Vagina (tissue), 2 donors: ENCODE measurements around the gene TCF25. TPM values are rescaled to one million over a fixed set of nuclear protein-coding genes. Genes with fewer than 3 reads are reported as not detected.

Experiments
- DNase-seq, 2 donors: peaks; one replicate each; pipeline ENCODE4 v3.0.0-alpha.2; 2017; ENCODE audit errors: extremely low spot score in 2 of 2
- H3K27ac ChIP-seq: fragments of 200-600 bp; sonication (generic); one replicate; pipeline ENCODE4 v1.5.1; 2019
- H3K27me3 ChIP-seq: fragments of 200-600 bp; sonication (generic); one replicate; pipeline ENCODE4 v1.5.1; 2019
- H3K36me3 ChIP-seq, 2 donors: fragments of 200-600 bp; sonication (generic); one replicate each; pipeline ENCODE4 v1.5.1; 2017 to 2019
- H3K4me1 ChIP-seq: fragments of 200-600 bp; sonication (generic); one replicate; pipeline ENCODE4 v1.5.1; 2019
- H3K4me3 ChIP-seq, 2 donors: fragments of 200-600 bp; sonication (generic); 1 replicate in 1 of 2; 2 replicates in 1 of 2; pipeline ENCODE4 v1.5.1; 2016 to 2019
- H3K9me3 ChIP-seq: fragments of 200-600 bp; sonication (generic); one replicate; pipeline ENCODE4 v1.5.1; 2019
- POLR2A ChIP-seq, 2 donors: fragments of 450-650 bp; IDR thresholded peaks; one replicate each; pipeline ENCODE4 v1.6.1; 2017; ENCODE audit warnings: antibody characterized with exemption in 2 of 2, mild to moderate bottlenecking in 2 of 2, moderate library complexity in 2 of 2
- POLR2AphosphoS5 ChIP-seq, 2 donors: sonication (generic); formaldehyde crosslinking; IDR thresholded peaks; one replicate each; pipeline ENCODE4 v1.9.0; 2017; ENCODE audit warnings: antibody characterized with exemption in 2 of 2, mild to moderate bottlenecking in 2 of 2, low read depth in 1 of 2; ENCODE audit not compliant: insufficient read depth in 1 of 2
- intact Hi-C: fragments of 100-400 bp; cut with DNase I; formaldehyde crosslinking; loops from one replicate; pipeline ENCODE4 v1.15.1; 2023
- total RNA-seq: library from RNA; depleted of rRNA; stranded (reverse); fragments of >200 nt; gene quantifications from one replicate; pipeline ENCODE4 v1.2.3, GENCODE V29; 2016
- TF ChIP-seq, protein P1 (sequence below), 3 experiments: fragments of 450-650 bp in 2 of 3; fragments of 200-600 bp in 1 of 3; sonication (generic) in 1 of 3; IDR thresholded peaks; one replicate each; pipeline ENCODE4 v1.5.1; 2017 to 2019; ENCODE audit warnings: antibody characterized with exemption in 3 of 3, mild to moderate bottlenecking in 2 of 3, moderate library complexity in 2 of 3

The TCF25 gene
- total RNA-seq, 1 donor from 2014 or later = 132 TPM

DNA sequence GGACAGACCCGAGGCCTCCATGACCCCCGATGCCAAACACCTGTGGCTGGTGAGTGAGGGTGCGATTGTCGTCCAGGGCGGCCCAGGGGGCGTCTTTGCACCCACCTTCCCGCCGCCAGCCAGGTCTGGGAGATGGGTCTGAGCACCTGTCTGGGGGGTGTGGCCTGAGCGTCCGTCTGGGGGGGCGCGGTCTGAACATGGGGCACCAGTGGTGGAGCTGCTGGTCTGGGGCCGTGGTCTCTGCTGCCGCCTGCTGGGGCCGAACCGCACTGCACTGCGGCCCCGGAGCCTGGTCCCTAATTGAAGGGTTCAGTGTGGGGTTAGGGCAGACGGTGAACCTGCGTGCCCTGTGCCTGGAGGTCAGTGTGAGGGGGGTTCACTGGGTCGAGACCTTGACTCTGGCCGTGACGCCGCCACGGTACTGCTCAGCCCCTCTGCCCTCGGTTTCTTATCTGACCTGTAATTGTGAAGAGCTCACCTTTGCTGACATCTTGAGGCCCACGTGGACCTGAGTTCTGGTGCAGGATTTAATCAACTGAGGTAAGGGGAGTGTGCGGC, 12.6 kb upstream of the TCF25 start:
- Histone ChIP-seq H3K27ac (no peak overlapping the region), H3K36me3 (no peaks in the 10 kb centered on the region), H3K4me1 (peaks cover 6% of the 10 kb centered on the region), H3K9me3 (no peaks in the 10 kb centered on the region), H3K27me3 (no peaks in the 10 kb centered on the region), H3K4me3 (no peak overlapping the region)
- TF ChIP-seq, protein P1, sequence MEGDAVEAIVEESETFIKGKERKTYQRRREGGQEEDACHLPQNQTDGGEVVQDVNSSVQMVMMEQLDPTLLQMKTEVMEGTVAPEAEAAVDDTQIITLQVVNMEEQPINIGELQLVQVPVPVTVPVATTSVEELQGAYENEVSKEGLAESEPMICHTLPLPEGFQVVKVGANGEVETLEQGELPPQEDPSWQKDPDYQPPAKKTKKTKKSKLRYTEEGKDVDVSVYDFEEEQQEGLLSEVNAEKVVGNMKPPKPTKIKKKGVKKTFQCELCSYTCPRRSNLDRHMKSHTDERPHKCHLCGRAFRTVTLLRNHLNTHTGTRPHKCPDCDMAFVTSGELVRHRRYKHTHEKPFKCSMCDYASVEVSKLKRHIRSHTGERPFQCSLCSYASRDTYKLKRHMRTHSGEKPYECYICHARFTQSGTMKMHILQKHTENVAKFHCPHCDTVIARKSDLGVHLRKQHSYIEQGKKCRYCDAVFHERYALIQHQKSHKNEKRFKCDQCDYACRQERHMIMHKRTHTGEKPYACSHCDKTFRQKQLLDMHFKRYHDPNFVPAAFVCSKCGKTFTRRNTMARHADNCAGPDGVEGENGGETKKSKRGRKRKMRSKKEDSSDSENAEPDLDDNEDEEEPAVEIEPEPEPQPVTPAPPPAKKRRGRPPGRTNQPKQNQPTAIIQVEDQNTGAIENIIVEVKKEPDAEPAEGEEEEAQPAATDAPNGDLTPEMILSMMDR (IDR thresholded peaks at IDR 0.05) = peak; percentile 84 to 91 (median 86)
- no peak for TF ChIP-seq POLR2A (IDR thresholded peaks at IDR 0.05)
- no peak for DNase-seq
- intact Hi-C loops = loop anchor here (10.0 kb wide), 1 partner anchor 156 kb away; the partner anchor contains the start of gene SPATA2L

GRCh38 chr16:89861648-89862047, 11.7 kb upstream of the TCF25 start:
- Histone ChIP-seq H3K36me3 (no peaks in the 10 kb centered on the region), H3K4me3 (no peak overlapping the region), H3K27me3 (no peaks in the 10 kb centered on the region), H3K9me3 (no peaks in the 10 kb centered on the region), H3K4me1 (peaks cover 6% of the 10 kb centered on the region), H3K27ac (no peak overlapping the region)
- intact Hi-C loops = loop anchor here (10.0 kb wide), 1 partner anchor 157 kb away; the partner anchor contains the start of gene SPATA2L
- TF ChIP-seq POLR2A (IDR thresholded peaks at IDR 0.05) = no peak
- TF ChIP-seq, protein P1 (IDR thresholded peaks at IDR 0.05) = no peak
- no peak for TF ChIP-seq POLR2AphosphoS5 (IDR thresholded peaks at IDR 0.05; ENCODE audit: insufficient read depth in 1 of 2, low read depth in 1 of 2)
- DNase-seq = no peak

GRCh38 chr16:89862732-89863131, 10.7 kb upstream of the TCF25 start:
- peaks cover 6% of the 10 kb centered on the region for H3K4me1 ChIP-seq
- H3K27ac ChIP-seq = no peak overlapping the region
- no peak for DNase-seq
- H3K36me3 ChIP-seq = no peaks in the 10 kb centered on the region
- H3K27me3 ChIP-seq = no peaks in the 10 kb centered on the region
- TF ChIP-seq POLR2A (IDR thresholded peaks at IDR 0.05) (no peak), POLR2AphosphoS5 (IDR thresholded peaks at IDR 0.05; ENCODE audit: insufficient read depth in 1 of 2, low read depth in 1 of 2) (no peak)
- TF ChIP-seq, protein P1 (IDR thresholded peaks at IDR 0.05) = no peak
- peaks cover 1% of the 10 kb centered on the region for H3K9me3 ChIP-seq
- no peak overlapping the region for H3K4me3 ChIP-seq
- intact Hi-C loops = loop anchor here (10.0 kb wide), 1 partner anchor 158 kb away; the partner anchor contains the start of gene SPATA2L

GRCh38 chr16:89863741-89864526, 9.5 kb upstream of the TCF25 start:
- Histone ChIP-seq H3K9me3 (peaks cover 6% of the 10 kb centered on the region), H3K4me3 (no peak overlapping the region), H3K27ac (peak overlapping the region; percentile 72), H3K36me3 (peaks cover 0 to 4% of the 10 kb centered on the region in 2 donors), H3K4me1 (peaks cover 6% of the 10 kb centered on the region), H3K27me3 (no peaks in the 10 kb centered on the region)
- DNase-seq = no peak
- intact Hi-C loops = loop anchor here (10.0 kb wide), 1 partner anchor 159 kb away; the partner anchor contains the start of gene SPATA2L
- TF ChIP-seq POLR2A (IDR thresholded peaks at IDR 0.05) = no peak
- TF ChIP-seq POLR2AphosphoS5 (IDR thresholded peaks at IDR 0.05; ENCODE audit: insufficient read depth in 1 of 2, low read depth in 1 of 2) = peak in 1 of 2 donors; percentile 37

GRCh38 chr16:89864527-89864820, 8.9 kb upstream of the TCF25 start:
- Histone ChIP-seq H3K4me3 (no peak overlapping the region), H3K27me3 (no peaks in the 10 kb centered on the region), H3K27ac (peak overlapping the region; percentile 60), H3K4me1 (peaks cover 6% of the 10 kb centered on the region), H3K36me3 (peaks cover 0 to 4% of the 10 kb centered on the region in 2 donors), H3K9me3 (peaks cover 6% of the 10 kb centered on the region)
- intact Hi-C loops = loop anchor here (10.0 kb wide), 1 partner anchor 160 kb away; the partner anchor contains the start of gene SPATA2L
- no peak for DNase-seq
- TF ChIP-seq, protein P1 (IDR thresholded peaks at IDR 0.05) = no peak
- TF ChIP-seq POLR2A (IDR thresholded peaks at IDR 0.05) (no peak), POLR2AphosphoS5 (IDR thresholded peaks at IDR 0.05; ENCODE audit: insufficient read depth in 1 of 2, low read depth in 1 of 2) (no peak)
